ENCODE results near the gene TOMM40. TPM values are rescaled to one million over a fixed set of nuclear protein-coding genes. Genes with fewer than 3 reads are reported as not detected.

TOMM40 gene
- total RNA-seq, 6 experiments from 2014 or later: 24.9 to 82.6 (median 26.7) TPM

DNA sequence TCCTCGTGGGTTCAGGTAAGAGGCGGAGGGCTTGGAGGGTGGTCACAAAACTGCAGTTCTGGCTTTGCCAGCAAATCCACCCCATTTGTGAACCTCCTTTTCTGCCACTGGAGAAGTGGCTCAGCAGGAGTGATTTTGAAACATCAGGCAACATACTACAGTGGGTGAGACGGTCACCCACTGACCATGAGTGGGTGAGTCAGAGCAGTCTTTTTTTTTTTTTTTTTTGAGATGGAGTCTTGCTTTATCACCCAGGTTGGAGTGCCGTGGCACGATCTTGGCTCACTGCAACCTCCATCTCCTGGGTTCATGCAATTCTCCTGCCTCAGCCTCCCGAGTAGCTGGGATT is 3.0 kb downstream of the TOMM40 start:
- peaks cover 0 to 31% (median 18%) of the 10 kb centered on the region in 4 donors for H3K36me3 ChIP-seq
- H3K4me1 ChIP-seq: peaks cover 0 to 23% (median 8%) of the 10 kb centered on the region in 4 donors
- H3K27me3 ChIP-seq: no peaks in the 10 kb centered on the region
- DNase-seq: no peak
- 100% methylated on average over 3 of the region's 6 CpGs for WGBS (ENCODE audit: insufficient coverage, low coverage, low lambda C conversion rate, missing lambda C conversion rate)
- intact Hi-C loops (cut with DNase I): no loop called here
- H3K9me3 ChIP-seq: no peaks in the 10 kb centered on the region
- no peak for ATAC-seq
- H3K27ac ChIP-seq: no peak overlapping the region
- H3K4me3 ChIP-seq: no peak overlapping the region
- no peak for TF ChIP-seq POLR2A (IDR thresholded peaks at IDR 0.05)
- TF ChIP-seq, protein P1, sequence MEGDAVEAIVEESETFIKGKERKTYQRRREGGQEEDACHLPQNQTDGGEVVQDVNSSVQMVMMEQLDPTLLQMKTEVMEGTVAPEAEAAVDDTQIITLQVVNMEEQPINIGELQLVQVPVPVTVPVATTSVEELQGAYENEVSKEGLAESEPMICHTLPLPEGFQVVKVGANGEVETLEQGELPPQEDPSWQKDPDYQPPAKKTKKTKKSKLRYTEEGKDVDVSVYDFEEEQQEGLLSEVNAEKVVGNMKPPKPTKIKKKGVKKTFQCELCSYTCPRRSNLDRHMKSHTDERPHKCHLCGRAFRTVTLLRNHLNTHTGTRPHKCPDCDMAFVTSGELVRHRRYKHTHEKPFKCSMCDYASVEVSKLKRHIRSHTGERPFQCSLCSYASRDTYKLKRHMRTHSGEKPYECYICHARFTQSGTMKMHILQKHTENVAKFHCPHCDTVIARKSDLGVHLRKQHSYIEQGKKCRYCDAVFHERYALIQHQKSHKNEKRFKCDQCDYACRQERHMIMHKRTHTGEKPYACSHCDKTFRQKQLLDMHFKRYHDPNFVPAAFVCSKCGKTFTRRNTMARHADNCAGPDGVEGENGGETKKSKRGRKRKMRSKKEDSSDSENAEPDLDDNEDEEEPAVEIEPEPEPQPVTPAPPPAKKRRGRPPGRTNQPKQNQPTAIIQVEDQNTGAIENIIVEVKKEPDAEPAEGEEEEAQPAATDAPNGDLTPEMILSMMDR (IDR thresholded peaks at IDR 0.05): no peak

DNA sequence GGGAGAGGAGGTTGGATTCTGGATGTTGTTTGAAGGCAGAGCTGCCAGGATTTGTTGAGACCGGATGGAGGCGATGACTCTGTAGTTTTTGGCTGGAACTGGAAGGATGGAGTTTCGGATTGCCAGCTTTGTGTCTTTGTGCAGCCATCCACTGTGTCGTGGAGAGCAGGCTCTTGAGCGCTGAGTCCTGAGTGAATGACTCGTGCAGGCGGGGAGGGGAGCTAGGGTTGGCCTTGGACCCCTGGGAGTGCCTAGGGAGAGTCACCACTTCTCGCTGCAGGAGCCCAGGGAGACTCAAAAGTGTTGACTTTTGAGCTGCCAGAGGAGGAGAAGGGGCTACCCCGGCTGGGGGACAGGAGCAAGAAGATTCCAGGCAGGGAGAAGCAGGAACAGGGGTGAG is 3.9 kb downstream of the TOMM40 start:
- H3K9me3 ChIP-seq: no peaks in the 10 kb centered on the region
- 65% methylated on average over 4 of the region's 9 CpGs for WGBS (ENCODE audit: insufficient coverage, low coverage, low lambda C conversion rate, missing lambda C conversion rate)
- no peak overlapping the region for H3K4me3 ChIP-seq
- peaks cover 0 to 31% (median 18%) of the 10 kb centered on the region in 4 donors for H3K36me3 ChIP-seq
- ATAC-seq: no peak
- peaks cover 0 to 17% (median 4%) of the 10 kb centered on the region in 4 donors for H3K4me1 ChIP-seq
- no peak overlapping the region for H3K27ac ChIP-seq
- TF ChIP-seq, protein P1 (IDR thresholded peaks at IDR 0.05): no peak
- no peak for TF ChIP-seq POLR2A (IDR thresholded peaks at IDR 0.05)
- intact Hi-C loops (cut with DNase I): no loop called here
- DNase-seq: no peak
- no peaks in the 10 kb centered on the region for H3K27me3 ChIP-seq

DNA sequence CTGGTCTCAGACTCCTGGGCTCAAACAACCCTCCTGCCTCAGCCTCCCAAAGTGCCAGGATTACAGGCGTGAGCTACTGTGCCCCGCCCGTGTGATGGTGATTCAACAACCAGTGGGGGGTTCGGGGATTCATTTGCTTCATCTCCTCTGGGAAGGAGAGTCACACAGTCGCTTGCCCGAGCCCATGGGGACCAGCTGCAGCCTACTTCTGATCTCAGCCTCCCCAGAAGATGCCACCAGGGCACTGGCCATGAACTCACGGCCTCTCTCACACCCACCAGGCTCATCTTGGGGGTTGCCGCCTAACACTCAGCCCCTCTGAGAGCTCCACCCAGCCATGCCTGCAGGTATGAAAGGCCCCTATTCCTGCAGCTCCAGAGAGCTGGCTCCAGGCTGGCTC is 6.8 kb downstream of the TOMM40 start:
- DNase-seq (no peak), ATAC-seq (no peak)
- WGBS (ENCODE audit: insufficient coverage, low coverage, low lambda C conversion rate, missing lambda C conversion rate): 67% methylated on average over 1 of the region's 8 CpGs
- no peaks in the 10 kb centered on the region for H3K27me3 ChIP-seq
- no peak overlapping the region for H3K4me3 ChIP-seq
- peaks cover 0 to 12% (median 0%) of the 10 kb centered on the region in 4 donors for H3K4me1 ChIP-seq
- peaks cover 0 to 46% (median 18%) of the 10 kb centered on the region in 4 donors for H3K36me3 ChIP-seq
- TF ChIP-seq, protein P1 (IDR thresholded peaks at IDR 0.05): no peak
- no peak for TF ChIP-seq POLR2A (IDR thresholded peaks at IDR 0.05)
- no peak overlapping the region for H3K27ac ChIP-seq
- intact Hi-C loops (cut with DNase I): no loop called here
- H3K9me3 ChIP-seq: no peaks in the 10 kb centered on the region

DNA sequence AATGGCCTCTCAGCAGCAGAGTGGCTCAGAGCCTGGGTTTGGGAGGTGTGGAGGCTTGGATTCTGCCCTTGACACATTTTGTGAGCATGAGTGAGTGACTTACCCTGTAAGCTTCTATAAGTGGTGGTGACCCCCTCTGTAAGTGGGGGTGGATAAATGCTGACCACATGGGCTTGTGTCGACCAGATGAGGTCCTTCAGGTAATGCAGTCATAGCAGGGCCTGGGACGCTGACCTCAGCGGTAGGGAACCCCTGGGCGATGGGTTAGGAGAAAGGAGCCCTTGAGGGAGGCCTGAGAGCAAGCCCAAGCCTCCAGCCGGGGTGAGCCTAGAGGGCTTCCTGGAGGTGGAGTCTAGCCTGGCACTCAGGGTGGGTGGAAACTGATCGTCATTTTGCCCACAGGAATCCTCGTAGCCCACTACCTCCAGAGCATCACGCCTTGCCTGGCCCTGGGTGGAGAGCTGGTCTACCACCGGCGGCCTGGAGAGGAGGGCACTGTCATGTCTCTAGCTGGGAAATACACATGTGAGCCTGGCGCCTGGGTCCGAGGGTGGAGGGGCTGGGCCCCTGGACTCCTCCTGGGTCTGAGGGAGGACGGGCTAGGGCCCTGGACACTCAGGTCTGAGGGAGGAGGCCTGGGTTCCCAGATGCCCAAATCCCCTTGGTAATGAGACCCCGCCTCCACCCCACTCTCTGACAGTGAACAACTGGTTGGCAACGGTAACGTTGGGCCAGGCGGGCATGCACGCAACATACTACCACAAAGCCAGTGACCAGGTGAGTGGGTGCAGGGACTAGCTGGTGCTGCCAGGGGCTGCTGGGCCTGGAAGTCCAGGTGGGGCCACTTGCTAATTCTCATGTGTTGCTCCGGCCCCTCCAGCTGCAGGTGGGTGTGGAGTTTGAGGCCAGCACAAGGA is 9.5 kb downstream of the TOMM40 start:
- peaks cover 0 to 27% (median 10%) of the 10 kb centered on the region in 4 donors for H3K36me3 ChIP-seq
- no peak overlapping the region for H3K27ac ChIP-seq
- whole genome bisulfite sequencing (ENCODE audit: insufficient coverage, low coverage, low lambda C conversion rate, missing lambda C conversion rate): 100% methylated on average over 4 of the region's 19 CpGs
- no peak for ATAC-seq
- no peak for TF ChIP-seq POLR2A (IDR thresholded peaks at IDR 0.05)
- TF ChIP-seq, protein P1 (IDR thresholded peaks at IDR 0.05): no peak
- no peak overlapping the region for H3K4me3 ChIP-seq
- peaks cover 0 to 33% (median 0%) of the 10 kb centered on the region in 4 donors for H3K4me1 ChIP-seq
- intact Hi-C loops (cut with DNase I): loop anchor here in 1 of 2 donors (5.0 kb wide), 1 partner anchor 52 kb away; no protein-coding TSS in a partner anchor
- DNase-seq: no peak
- no peaks in the 10 kb centered on the region for H3K27me3 ChIP-seq
- no peaks in the 10 kb centered on the region for H3K9me3 ChIP-seq

Data from right lobe of liver (tissue), 6 donors.